Inflammatory macrophage (primary cell): ENCODE results near the gene IRX5.

ENCODE experiments used
- DNase-seq, 2 donors: peaks; one replicate each; pipeline ENCODE4 v3.0.0-alpha.2; 2020 to 2022

IRX5 gene

DNA sequence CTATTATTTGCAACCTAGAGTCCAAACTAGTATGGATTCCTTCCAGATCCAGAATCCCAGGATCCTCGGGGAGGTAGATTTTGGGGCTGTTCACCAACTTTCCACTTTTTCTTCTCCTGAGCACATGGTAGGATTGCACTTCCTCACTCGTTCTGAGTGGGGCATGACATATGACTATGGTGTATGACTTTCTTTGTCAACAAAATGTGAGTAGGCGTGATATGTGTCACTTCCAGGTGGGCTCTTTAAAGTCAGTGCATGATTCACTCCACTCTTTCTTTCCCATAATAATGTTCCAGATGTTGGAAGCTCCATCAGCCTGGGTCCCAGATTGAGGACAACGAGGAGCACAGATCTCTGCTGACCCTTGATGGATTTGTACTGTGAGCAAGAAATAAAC is 21.5 kb downstream of the IRX5 start:
- no peak for DNase-seq

DNA sequence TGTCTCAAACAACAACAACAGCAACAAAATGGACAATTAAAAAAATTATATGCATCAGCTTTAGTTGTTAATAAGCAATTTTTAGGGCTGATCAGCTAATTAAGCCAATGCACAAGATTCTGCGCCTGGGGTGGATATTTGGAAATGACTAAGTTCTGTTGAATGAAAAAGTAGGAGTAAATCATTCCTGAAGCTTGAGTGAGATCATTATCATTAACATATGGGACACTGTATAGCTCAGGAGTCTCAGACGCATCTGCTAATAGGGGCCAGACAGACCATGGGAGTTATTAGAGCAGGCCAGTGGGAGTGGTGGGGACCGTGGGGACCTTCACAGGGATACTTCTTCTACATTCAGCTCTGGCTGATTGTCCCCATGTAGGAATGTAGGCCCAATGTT is 22.8 kb downstream of the IRX5 start:
- no peak for DNase-seq

DNA sequence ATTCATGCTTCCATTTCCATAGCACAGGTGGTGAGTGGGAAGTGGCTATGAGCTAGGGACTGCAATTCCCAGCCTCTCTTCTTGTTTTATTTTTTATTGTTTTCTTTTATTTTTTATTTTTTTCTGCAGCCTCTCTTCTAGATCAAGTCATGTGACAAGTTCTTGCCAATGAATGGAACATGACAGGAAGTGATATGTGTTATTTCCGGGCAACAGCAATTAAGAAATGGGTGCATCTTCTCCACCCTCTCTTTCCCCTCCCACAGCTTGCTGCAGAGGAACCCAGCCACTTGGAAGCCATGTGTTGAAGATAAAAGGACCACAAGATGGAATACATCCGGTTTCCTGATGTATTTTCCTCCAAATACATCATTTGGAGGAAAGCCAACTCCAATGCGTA is 23.6 kb downstream of the IRX5 start:
- DNase-seq: no peak

DNA sequence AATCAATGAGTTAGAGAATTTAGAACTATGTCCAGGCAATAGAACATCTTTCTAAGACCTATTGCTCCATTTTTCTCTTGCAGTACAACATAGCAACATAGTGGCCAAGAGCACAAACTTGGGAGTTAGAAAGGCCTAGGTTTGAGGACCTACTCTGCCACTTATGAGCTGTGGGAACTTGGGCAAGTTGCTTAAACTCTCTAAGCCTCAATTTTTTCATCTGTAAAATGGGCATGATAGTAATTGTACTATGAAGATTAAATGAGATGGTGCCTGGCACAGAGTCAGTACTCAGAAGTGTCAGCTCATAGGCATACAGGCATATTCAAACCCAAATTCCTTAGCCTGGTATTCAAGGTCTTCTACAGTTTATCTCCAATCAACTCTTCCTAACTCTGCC is 25.1 kb downstream of the IRX5 start:
- DNase-seq: no peak

DNA sequence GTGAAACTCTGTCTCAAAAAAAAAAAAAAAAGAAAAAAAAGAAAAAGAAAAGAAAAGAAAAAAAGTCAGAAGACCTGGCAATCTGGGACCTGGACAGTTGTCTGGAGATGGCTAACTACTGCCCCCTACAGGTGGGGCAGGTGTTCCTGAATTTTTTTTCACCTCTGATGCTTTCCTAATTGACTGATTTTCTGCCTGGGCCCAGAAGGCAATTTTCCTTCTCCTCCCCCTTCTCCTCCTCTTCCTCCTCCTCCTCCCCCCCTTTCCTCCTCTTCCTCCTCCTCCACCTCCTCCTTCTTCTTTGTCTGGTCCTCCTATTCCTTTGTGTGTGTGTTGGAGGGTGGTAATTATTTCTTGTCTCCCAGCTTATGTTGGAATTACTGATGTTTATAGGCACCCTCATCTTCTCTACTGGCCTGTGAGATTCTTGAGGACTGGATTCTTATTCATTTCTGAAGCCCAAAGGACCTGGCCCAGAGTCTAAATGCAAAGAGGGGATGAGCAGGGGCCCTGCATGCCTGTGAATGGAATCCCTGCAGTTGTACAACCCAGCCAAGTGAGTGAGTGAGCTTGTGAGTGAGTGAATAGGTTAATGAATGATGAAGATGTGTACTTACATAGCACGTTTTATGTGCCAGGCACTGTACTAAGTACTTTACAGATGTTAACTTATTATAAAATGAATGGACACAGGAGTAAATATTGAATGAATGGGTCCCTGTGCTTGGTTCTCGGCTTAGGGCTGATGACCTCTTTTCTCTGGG is 26.9 kb downstream of the IRX5 start:
- peak; percentile 39 to 43 for DNase-seq

DNA sequence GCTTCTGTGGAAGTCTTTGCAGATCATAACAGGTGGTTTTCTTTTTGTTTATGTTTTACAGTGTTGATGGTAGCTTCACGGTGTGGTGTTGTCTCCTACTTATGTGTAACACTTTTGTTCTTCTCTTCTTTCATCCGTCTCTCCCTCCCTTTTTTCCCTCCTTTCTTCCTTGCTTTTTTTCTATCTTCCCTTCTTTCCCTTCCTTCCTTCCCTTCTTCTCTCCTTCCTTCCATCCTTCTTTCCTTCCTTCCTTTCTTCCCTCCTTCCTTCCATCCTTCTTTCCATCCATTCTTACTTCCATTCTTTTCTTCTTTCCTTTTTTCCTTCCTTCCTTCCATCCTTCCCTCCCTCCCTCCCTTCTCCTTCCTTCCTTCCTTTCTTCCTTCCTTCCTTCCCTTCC is 31.4 kb downstream of the IRX5 start:
- DNase-seq: no peak

DNA sequence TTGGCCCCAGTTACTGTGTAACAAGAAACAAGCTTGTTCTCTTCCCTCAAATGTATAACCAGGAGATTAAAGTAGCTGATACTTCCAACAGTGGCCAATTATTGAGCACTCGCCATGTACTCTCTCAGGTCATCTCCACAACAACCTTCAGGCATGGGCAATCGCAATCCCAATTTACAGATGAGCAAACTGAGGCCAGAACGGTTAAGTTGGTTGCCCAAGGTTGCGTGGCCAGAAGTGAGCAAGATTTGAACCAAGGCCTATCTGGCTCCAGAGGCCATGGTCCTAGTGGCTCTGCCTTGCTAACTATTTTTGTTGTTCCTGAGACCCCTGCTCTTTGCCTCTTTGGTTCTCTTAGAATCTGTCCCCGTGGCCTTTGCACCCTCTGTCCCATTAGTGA is 33.6 kb downstream of the IRX5 start:
- no peak for DNase-seq

DNA sequence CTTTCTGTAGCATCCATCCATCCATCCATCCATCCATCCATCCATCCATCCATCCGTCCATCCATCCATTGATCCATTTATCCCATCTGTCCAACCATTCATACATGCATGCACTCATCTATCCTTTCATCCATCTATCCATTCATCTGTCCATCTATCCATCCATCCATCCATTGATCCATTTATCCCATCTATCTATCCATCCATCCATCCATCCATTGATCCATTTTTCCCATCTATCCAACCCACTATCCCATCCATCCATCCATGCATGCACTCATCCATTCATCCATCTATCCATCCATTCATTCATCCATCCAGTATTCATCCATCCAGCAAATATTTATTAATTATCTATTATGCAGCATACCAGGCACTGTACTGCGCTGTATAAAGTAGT is 34.8 kb downstream of the IRX5 start:
- DNase-seq: no peak

DNA sequence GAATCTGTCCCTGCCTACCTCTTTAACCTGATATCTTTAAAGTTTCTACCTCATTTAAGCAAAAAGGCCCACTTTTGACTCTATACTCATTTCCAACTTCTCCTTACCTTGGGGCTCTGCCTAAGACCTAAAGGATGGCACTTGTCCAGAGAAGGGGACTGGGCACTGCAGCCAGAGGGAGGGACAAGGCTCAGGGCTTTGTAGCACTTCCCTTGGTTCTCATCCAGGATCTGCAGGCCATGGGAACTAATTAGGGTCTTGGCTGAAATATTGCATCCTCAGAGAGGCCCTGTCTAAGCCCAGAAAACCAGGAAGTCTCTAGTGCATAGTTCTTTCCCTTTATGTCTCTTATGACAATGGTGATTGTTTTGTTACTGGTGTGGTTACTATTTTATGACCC is 37.3 kb downstream of the IRX5 start:
- DNase-seq: no peak

DNA sequence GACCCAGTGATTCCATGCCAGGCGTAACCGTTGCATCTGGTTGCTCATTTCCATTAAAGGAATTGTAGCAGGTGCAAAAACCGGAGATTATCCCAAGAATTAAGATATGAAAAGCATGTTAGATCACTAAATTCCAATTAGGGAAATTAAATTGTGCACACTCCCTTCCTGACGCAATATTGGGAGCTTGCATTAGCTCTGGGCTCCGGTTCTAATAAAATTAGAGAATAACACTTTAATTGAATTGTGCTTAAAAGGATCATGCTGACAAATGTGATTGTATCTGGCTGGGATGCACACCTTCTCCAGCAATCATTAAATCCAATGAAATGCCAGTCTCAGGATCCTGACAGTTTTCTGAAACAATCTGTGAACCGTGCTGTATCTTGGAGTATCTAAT is 38.1 kb downstream of the IRX5 start:
- no peak for DNase-seq

DNA sequence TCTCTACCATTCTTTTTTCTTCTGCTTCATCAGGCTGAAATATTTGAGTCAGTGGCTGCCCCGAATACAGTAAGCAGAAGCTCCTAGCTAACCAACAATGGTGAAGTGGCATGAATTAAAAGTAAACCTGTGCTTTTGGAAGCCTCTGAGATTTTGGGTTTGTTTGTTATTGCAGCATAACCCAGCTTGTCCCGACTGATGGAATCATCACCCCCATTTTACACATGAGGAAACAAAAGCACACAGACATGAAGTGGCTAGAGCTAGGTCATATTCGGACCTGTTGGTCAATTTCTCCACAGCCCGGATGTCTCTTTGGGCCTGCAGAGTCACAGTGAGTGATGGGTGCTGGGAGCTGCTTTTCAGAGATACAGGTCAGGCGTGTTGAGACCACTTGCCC is 39.4 kb downstream of the IRX5 start:
- no peak for DNase-seq

DNA sequence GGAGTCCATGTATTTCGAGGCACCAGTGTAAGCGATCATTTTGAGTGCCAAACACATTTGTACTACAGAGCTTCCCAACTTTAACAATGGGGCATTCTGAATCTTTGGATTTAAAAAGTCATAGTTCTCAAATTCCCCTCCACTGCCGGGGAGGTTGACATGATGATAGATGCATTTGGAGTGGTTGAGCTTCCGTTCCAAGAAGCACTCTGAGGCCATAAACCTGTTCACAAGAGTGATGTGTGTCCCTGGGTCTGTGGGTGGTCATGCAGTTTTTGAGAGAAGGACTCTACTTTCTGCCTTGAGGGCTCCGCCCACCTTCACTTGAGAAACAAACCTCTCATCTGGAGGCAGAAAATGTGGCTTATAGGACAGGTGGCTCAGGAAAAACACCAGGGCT is 43.7 kb downstream of the IRX5 start:
- no peak for DNase-seq

DNA sequence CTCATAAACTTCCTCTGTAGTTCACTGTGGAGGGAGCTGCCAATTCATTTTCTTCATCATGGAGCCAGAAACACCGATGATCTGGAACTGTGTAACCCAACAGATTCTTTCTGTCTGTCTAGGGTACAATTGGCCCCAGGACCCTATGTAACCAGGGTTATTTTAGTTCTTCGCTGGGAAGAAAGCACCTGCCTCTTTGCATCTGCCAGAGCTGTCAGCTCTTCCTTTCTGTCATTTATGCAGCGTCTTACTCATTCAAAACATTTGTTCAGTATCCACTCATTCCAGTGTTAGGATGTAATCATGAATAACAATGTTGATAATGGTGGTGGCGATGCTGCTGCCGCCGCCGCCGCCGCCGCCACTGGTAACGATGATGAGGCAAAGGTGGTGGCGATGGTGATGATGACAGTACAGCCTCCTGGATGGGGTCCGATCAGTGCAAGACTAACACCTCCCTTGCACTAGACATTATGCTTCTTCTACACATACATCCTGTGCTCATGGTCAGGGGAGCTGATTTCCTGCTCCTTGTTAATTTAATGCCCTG is 46.1 kb downstream of the IRX5 start:
- no peak for DNase-seq

DNA sequence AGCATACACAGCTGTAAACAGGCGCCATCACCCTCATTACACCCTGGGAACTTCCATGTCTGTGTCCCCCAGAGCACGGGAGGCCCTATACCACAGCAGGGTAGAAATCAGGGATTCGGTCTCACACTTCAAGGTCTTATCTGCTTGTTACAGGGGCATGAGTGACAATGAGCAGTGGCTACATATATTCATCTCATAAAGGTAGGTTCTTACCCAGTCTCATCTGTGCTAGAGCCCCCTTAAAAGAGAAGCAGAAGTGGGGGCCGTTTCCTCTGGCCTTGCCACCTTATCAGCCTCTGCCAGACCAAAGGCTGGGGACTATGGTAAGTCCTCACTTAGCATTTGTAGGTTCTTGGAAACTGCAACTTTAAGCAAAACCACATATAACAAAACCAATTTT is 46.5 kb downstream of the IRX5 start:
- no peak for DNase-seq

DNA sequence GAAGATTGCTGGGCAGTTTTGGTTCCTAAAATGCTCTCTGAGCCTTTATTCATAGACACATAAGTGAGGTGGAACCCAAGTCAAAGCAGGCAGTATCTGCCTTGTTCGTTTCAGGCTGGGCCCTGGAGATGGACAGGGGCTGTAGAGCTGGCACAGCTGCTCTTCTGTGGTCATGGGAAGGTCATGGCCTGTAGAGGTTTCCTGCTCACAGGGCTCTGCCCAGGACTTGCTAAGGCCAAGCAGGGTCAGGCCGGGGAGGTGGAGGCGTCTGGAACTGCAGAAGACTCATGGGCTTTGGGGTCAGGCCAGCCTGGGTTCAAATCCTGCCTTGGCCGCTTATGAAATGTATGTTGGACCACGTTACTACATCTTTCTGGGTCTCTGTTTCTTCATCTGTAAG is 50.2 kb downstream of the IRX5 start:
- no peak for DNase-seq
